Mesendoderm (in vitro differentiated cells): Measurements from ENCODE around the gene ALG10B.
"Not testable (repeated sequence)": the region's sequence is repeated elsewhere in the genome, so short reads cannot be mapped to it uniquely, and the experiment has no call there.

Experiments
- DNase-seq: peaks from one replicate; pipeline ENCODE4 v3.0.0; 2013
- H2AK5ac ChIP-seq: 2 replicates; pipeline ENCODE4 v1.6.1; 2013; ENCODE audit warnings: low read length, inconsistent platforms
- H2BK120ac ChIP-seq: 2 replicates; pipeline ENCODE4 v1.6.1; 2013; ENCODE audit warnings: low read depth, mild to moderate bottlenecking, low read length, moderate library complexity, mixed read lengths
- H2BK15ac ChIP-seq: replicated peaks from 2 replicates; pipeline ENCODE4 v1.6.1; 2013; ENCODE audit warnings: low read depth, mild to moderate bottlenecking, moderate library complexity
- H2BK5ac ChIP-seq: 2 replicates; pipeline ENCODE4 v1.6.1; 2013; ENCODE audit warnings: low read length, inconsistent platforms
- H3K18ac ChIP-seq: 2 replicates; pipeline ENCODE4 v1.6.1; 2013; ENCODE audit warnings: mild to moderate bottlenecking, low read length, mixed read lengths
- H3K23ac ChIP-seq: one replicate; pipeline ENCODE4 v1.6.1; 2013; ENCODE audit warnings: low read length
- H3K27ac ChIP-seq: 2 replicates; pipeline ENCODE4 v1.5.1; 2013; ENCODE audit warnings: low read depth, mild to moderate bottlenecking, inconsistent platforms, low read length, moderate library complexity
- H3K27me3 ChIP-seq: 2 replicates; pipeline ENCODE4 v1.6.1; 2013; ENCODE audit warnings: low read length, control low read depth, mild to moderate bottlenecking, inconsistent platforms; ENCODE audit not compliant: insufficient read depth, poor library complexity
- H3K36me3 ChIP-seq: 2 replicates; pipeline ENCODE4 v1.6.1; 2013; ENCODE audit warnings: low read length, inconsistent platforms; ENCODE audit not compliant: control insufficient read depth, insufficient read depth
- H3K4ac ChIP-seq: one replicate; pipeline ENCODE4 v1.6.1; 2013; ENCODE audit warnings: low read depth, mild to moderate bottlenecking, low read length, moderate library complexity
- H3K4me1 ChIP-seq: 2 replicates; pipeline ENCODE4 v1.6.1; 2013; ENCODE audit warnings: low read depth, low read length, inconsistent platforms; ENCODE audit not compliant: control insufficient read depth
- H3K4me2 ChIP-seq: 2 replicates; pipeline ENCODE4 v1.6.1; 2013; ENCODE audit warnings: low read length
- H3K4me3 ChIP-seq: 2 replicates; pipeline ENCODE4 v1.5.1; 2013; ENCODE audit warnings: mild to moderate bottlenecking, low read length
- H3K56ac ChIP-seq: one replicate; pipeline ENCODE4 v1.6.1; 2013; ENCODE audit warnings: low read length
- H3K79me1 ChIP-seq: 2 replicates; pipeline ENCODE4 v1.6.1; 2013; ENCODE audit warnings: low read length, inconsistent platforms
- H3K79me2 ChIP-seq: 2 replicates; pipeline ENCODE4 v1.6.1; 2013; ENCODE audit warnings: mild to moderate bottlenecking, low read length; ENCODE audit not compliant: control insufficient read depth, insufficient read depth
- H3K9ac ChIP-seq: 2 replicates; pipeline ENCODE4 v1.6.1; 2013; ENCODE audit warnings: low read length, inconsistent platforms
- H4K5ac ChIP-seq: one replicate; pipeline ENCODE4 v1.6.1; 2013; ENCODE audit warnings: low read length
- H4K8ac ChIP-seq: one replicate; pipeline ENCODE4 v1.6.1; 2013; ENCODE audit warnings: low read depth, mild to moderate bottlenecking, control low read depth, low read length, moderate library complexity
- WGBS: extraction: QIAGEN DNeasy Blood & Tissue Kit; methylation state at CpG from one replicate; pipeline ENCODE4 v1.1.7; 2013; ENCODE audit warnings: low lambda C conversion rate, missing lambda C conversion rate; ENCODE audit not compliant: insufficient coverage; ENCODE audit errors: extremely low coverage; 5-methylcytosine and 5-hydroxymethylcytosine counted together

ALG10B gene

DNA sequence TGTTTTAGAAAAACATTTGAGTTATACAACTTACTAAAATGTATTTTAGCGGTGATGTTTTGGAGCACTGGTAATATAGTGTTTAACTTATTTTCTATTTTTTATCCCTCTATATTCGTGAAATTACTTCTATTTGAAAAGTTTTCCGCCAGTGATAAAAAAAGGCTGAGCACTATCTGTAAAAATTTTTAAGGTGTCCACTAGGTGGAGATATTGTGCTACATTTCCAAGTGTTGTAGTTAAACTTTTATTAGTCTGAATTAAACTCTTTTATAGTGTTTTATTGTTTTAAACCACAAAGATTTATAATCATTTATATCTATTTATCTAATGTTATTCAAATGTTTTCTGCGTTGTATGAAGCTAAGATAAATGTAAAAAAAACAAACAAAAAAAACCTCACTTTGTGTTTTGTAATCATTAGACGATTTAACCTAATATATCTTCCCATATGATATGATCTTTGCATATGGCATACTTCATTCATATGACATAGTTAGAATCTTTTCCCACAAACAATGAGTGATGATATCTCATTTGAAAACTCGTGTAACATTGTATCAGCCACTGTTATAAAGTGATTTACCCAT is 11.8 kb downstream of the ALG10B start:
- H3K4me3 ChIP-seq, result no peak overlapping the region
- H2BK120ac ChIP-seq, result no peak overlapping the region
- no peak overlapping the region for H2AK5ac ChIP-seq
- no peak overlapping the region for H2BK5ac ChIP-seq
- no peak overlapping the region for H3K56ac ChIP-seq
- H4K8ac ChIP-seq, result no peak overlapping the region
- H3K27me3 ChIP-seq, result no peaks in the 10 kb centered on the region
- H3K4me1 ChIP-seq, result no peaks in the 10 kb centered on the region
- H3K4ac ChIP-seq, result no peak overlapping the region
- no peak overlapping the region for H3K23ac ChIP-seq
- H3K9ac ChIP-seq, result no peak overlapping the region
- DNase-seq, result peak; percentile 21
- H3K36me3 ChIP-seq, result no peaks in the 10 kb centered on the region
- no peak overlapping the region for H3K18ac ChIP-seq
- no peaks in the 10 kb centered on the region for H3K79me1 ChIP-seq
- no peaks in the 10 kb centered on the region for H3K79me2 ChIP-seq
- no peak overlapping the region for H3K27ac ChIP-seq
- no peak overlapping the region for H2BK15ac ChIP-seq
- WGBS, result no CpG with 5 or more reads among the region's 6 CpGs
- H3K4me2 ChIP-seq, result no peak overlapping the region
- no peak overlapping the region for H4K5ac ChIP-seq

DNA sequence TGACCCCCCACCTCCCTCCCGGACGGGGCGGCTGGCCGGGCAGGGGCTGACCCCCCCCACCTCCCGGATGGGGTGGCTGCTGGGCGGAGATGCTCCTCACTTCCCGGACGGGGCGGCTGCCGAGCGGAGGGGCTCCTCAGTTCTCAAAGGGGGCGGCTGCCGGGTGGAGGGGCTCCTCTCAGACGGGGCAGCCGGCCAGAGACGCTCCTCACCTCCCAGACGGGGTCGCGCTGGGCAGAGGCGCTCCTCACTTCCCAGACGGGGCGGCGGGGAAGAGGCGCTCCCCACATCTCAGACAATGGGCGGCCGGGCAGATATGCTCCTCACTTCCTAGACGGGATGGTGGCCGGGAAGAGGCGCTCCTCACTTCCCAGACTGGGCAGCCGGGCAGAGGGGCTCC is 13.8 kb downstream of the ALG10B start:
- not testable (repeated sequence) for DNase-seq, H3K79me1 ChIP-seq, H3K18ac ChIP-seq, H3K4me2 ChIP-seq, H4K5ac ChIP-seq, H3K36me3 ChIP-seq, H3K9ac ChIP-seq, H2BK5ac ChIP-seq, H3K23ac ChIP-seq, H3K27ac ChIP-seq, H2AK5ac ChIP-seq, H3K4me1 ChIP-seq, H3K4me3 ChIP-seq, H3K56ac ChIP-seq, H3K4ac ChIP-seq, H2BK15ac ChIP-seq, H3K79me2 ChIP-seq, H4K8ac ChIP-seq, H3K27me3 ChIP-seq, H2BK120ac ChIP-seq
- WGBS, result no CpG with 5 or more reads among the region's 30 CpGs

DNA sequence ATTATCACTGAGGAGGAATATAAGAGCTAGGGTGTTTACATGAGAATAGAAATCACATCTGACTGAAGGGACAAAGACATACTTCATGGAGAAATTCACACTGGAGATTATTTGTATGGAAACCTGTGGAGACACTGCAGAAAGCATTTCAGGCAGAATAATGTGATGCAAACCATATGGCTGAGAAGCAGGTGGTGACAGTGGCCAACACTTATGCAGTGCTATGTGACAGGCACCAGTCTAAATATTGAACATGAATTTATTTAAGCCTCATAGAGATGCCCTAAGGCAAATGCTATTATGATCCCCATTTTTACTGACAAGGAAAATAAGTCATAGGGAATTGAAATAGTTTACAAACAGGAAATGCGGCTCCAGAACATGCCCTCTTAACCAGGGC is 16.2 kb downstream of the ALG10B start:
- Histone ChIP-seq H2BK120ac (no peak overlapping the region), H3K79me1 (no peaks in the 10 kb centered on the region), H3K4ac (no peak overlapping the region), H2BK5ac (no peak overlapping the region), H4K8ac (no peak overlapping the region), H3K9ac (no peak overlapping the region), H3K56ac (no peak overlapping the region), H3K27me3 (no peaks in the 10 kb centered on the region), H2BK15ac (no peak overlapping the region), H4K5ac (no peak overlapping the region), H3K4me2 (no peak overlapping the region), H3K23ac (no peak overlapping the region), H3K4me3 (no peak overlapping the region), H3K4me1 (no peaks in the 10 kb centered on the region), H3K27ac (no peak overlapping the region), H2AK5ac (no peak overlapping the region), H3K36me3 (no peaks in the 10 kb centered on the region), H3K79me2 (no peaks in the 10 kb centered on the region), H3K18ac (no peak overlapping the region)
- WGBS, result no CpG with 5 or more reads among the region's 1 CpG
- no peak for DNase-seq

DNA sequence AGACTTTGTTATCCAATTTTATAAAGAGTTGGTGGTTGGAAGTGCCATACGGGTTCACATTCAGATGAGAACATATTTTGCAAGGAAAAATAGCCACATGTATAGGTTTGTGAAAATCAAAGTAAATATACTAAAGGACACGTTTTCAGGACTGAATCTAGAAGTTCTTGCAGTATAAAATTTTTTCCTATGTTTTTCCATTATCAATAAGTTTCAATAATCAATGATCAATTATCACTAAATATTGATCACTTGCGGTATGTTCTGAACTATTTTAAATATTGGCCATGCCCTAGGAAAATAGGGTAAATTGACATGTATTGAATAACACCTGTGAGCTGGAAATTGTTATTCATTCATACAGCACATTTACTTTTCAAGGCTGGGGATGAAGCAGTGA is 25.9 kb downstream of the ALG10B start:
- Histone ChIP-seq H3K9ac (no peak overlapping the region), H2BK5ac (no peak overlapping the region), H2AK5ac (no peak overlapping the region), H3K4me2 (no peak overlapping the region), H3K4me3 (no peak overlapping the region), H3K4ac (no peak overlapping the region), H2BK15ac (no peak overlapping the region), H2BK120ac (no peak overlapping the region), H3K36me3 (no peaks in the 10 kb centered on the region), H3K56ac (no peak overlapping the region), H3K18ac (no peak overlapping the region), H4K8ac (no peak overlapping the region), H3K4me1 (no peaks in the 10 kb centered on the region), H3K27me3 (no peaks in the 10 kb centered on the region), H3K79me1 (no peaks in the 10 kb centered on the region), H3K79me2 (no peaks in the 10 kb centered on the region), H4K5ac (no peak overlapping the region), H3K27ac (no peak overlapping the region), H3K23ac (no peak overlapping the region)
- DNase-seq, result no peak
- no CpG with 5 or more reads among the region's 3 CpGs for WGBS

DNA sequence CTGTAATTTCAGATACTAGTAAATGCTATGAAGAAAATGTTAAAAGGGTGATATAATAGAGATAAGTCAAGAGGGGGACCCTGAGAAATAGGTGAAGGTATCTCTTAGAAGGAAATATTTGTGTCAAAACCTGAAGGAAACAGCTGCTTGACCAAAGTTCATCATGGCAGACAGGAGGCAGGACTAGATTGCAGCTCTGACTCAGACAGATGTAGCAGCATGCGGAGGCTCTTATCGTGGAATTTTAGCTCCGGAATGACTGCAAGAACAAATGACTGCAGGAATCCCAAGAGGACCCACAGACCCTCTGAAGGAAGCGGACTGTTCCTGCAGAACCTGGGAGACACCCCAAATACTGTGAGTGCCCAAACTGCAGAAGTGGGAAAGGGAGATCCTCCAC is 26.7 kb downstream of the ALG10B start:
- not testable (repeated sequence) for H3K18ac ChIP-seq, H3K79me1 ChIP-seq, H2BK5ac ChIP-seq, H2BK120ac ChIP-seq, H3K56ac ChIP-seq, H3K23ac ChIP-seq, H3K27me3 ChIP-seq, H4K5ac ChIP-seq, H3K4me3 ChIP-seq, DNase-seq, H3K4me2 ChIP-seq, H2BK15ac ChIP-seq, H3K9ac ChIP-seq, H3K4me1 ChIP-seq, H3K4ac ChIP-seq, H2AK5ac ChIP-seq, H3K79me2 ChIP-seq, H3K27ac ChIP-seq, H4K8ac ChIP-seq, H3K36me3 ChIP-seq
- WGBS, result no CpG with 5 or more reads among the region's 4 CpGs

DNA sequence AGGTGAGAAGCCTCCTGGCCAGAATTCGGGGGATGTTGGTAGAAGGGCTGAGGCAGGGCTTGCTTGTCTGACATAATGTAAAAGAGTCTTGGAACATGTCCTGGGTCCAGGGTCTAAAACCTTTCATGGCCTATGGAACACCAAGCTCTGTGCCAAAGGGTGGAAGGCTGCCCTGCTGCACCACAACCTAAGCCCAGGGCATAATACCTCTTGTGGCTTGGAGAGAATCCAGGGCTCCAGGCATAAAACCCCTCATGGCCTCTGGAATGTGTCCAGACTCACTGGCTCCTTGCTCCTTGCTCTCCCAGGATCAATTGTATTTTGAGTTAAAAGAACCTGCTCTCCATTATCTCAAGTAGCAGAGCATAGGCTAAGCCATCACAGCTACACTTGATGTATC is 27.3 kb downstream of the ALG10B start:
- H2AK5ac ChIP-seq, H3K4me2 ChIP-seq, H3K23ac ChIP-seq, H3K4me1 ChIP-seq, H3K36me3 ChIP-seq, H3K4me3 ChIP-seq, H3K4ac ChIP-seq, H4K5ac ChIP-seq, H2BK120ac ChIP-seq, H3K56ac ChIP-seq, H2BK5ac ChIP-seq, H3K9ac ChIP-seq, H3K79me2 ChIP-seq, H3K27ac ChIP-seq, H3K79me1 ChIP-seq, H2BK15ac ChIP-seq, H3K27me3 ChIP-seq, H3K18ac ChIP-seq, DNase-seq, H4K8ac ChIP-seq: not testable (repeated sequence)
- WGBS, result no CpG with 5 or more reads among the region's 1 CpG
